PC-3 (cell line): Measurements from ENCODE around the gene CCDC141. TPM values are rescaled to one million over a fixed set of nuclear protein-coding genes. Genes with fewer than 3 reads are reported as not detected.

Experiments used
- ATAC-seq: fragments of 200-7000 bp; cut with Tn5 transposase; 2 replicates; pipeline ENCODE4 v1.9.1; 2020; ENCODE audit warnings: mild to moderate bottlenecking, moderate library complexity
- BruUV-seq: library from RNA; stranded (reverse); fragments of 400-500 nt; replicated peaks from 2 replicates; lab custom pipeline; 2021; lab: Mats Ljungman, UMichigan
- CTCF ChIA-PET: fragments of 300-600 bp; sonication (Branson Sonifier 250); formaldehyde crosslinking; loops from one replicate; lab custom pipeline; 2022; ENCODE audit warnings: antibody characterized with exemption; lab: Charles Lee
- POLR2A ChIA-PET: fragments of 300-600 bp; sonication (Branson Sonifier 250); formaldehyde crosslinking; loops from one replicate; lab custom pipeline; 2022; ENCODE audit warnings: antibody characterized with exemption; ENCODE audit not compliant: unreplicated experiment; lab: Charles Lee
- DNase-seq: peaks from one replicate; pipeline ENCODE4 v3.0.0-alpha.2; 2015
- H2AFZ ChIP-seq: fragments of 300-600 bp; sonication (generic); 2 replicates; pipeline ENCODE4 v1.6.0; 2016; ENCODE audit warnings: antibody characterized with exemption, low read length
- H3F3A ChIP-seq: fragments of 300-600 bp; sonication (generic); one replicate; pipeline ENCODE4 v1.6.0; 2017; ENCODE audit warnings: antibody characterized with exemption, low read length, control low read depth, mild to moderate bottlenecking; ENCODE audit not compliant: unreplicated experiment
- H3K27ac ChIP-seq: fragments of 300-600 bp; sonication (generic); 2 replicates; pipeline ENCODE4 v1.5.1; 2016; ENCODE audit warnings: mild to moderate bottlenecking, low read length
- H3K27me3 ChIP-seq: fragments of 300-600 bp; sonication (generic); 2 replicates; pipeline ENCODE4 v1.6.1; 2016; ENCODE audit warnings: low read length, mixed read lengths
- H3K36me3 ChIP-seq: fragments of 300-600 bp; sonication (generic); 2 replicates; pipeline ENCODE4 v1.6.1; 2016; ENCODE audit warnings: low read depth, mixed run types, low read length, mixed read lengths
- H3K4me1 ChIP-seq: fragments of 300-600 bp; sonication (generic); 2 replicates; pipeline ENCODE4 v1.5.1; 2016; ENCODE audit warnings: low read length; ENCODE audit not compliant: insufficient read depth
- H3K4me2 ChIP-seq: fragments of 300-600 bp; sonication (generic); 2 replicates; pipeline ENCODE4 v1.6.0; 2016; ENCODE audit warnings: low read length
- H3K4me3 ChIP-seq: fragments of 300-600 bp; sonication (generic); 2 replicates; pipeline ENCODE4 v1.5.1; 2016; ENCODE audit warnings: mild to moderate bottlenecking, low read length, mixed read lengths
- H3K79me2 ChIP-seq: fragments of 300-600 bp; sonication (generic); 2 replicates; pipeline ENCODE4 v1.6.1; 2017; ENCODE audit warnings: low read length, mixed read lengths
- H3K9ac ChIP-seq: fragments of 300-600 bp; sonication (generic); 2 replicates; pipeline ENCODE4 v1.6.0; 2016; ENCODE audit warnings: mild to moderate bottlenecking, low read length
- H3K9me2 ChIP-seq: fragments of 300-600 bp; sonication (generic); replicated peaks from 2 replicates; pipeline ENCODE4 v1.6.1; 2016; ENCODE audit warnings: mixed run types, low read length, mixed read lengths
- H3K9me3 ChIP-seq: fragments of 300-600 bp; sonication (generic); 2 replicates; pipeline ENCODE4 v1.6.1; 2016; ENCODE audit warnings: low read length, mixed read lengths
- H4K20me1 ChIP-seq: fragments of 300-600 bp; sonication (generic); 2 replicates; pipeline ENCODE4 v1.6.1; 2016; ENCODE audit warnings: low read length, mixed read lengths
- CTCF ChIP-seq: fragments of 300-600 bp; sonication (generic); conservative IDR thresholded peaks from 2 replicates; pipeline ENCODE4 v1.5.1; 2017; ENCODE audit warnings: antibody characterized with exemption, low read depth, mild to moderate bottlenecking, low read length
- EZH2 ChIP-seq: fragments of 300-600 bp; sonication (generic); IDR thresholded peaks from one replicate; pipeline ENCODE4 v1.6.1; 2017; ENCODE audit warnings: antibody characterized with exemption, mild to moderate bottlenecking, low read length; ENCODE audit not compliant: unreplicated experiment
- EZH2phosphoT487 ChIP-seq: fragments of 300-600 bp; sonication (generic); IDR thresholded peaks from 2 replicates; pipeline ENCODE4 v1.6.1; 2018; ENCODE audit warnings: mild to moderate bottlenecking, antibody characterized with exemption, low read length, borderline replicate concordance
- intact Hi-C: fragments of 100-400 bp; cut with micrococcal nuclease; formaldehyde crosslinking; loops from 2 replicates; pipeline ENCODE4 v1.9.0; 2023
- total RNA-seq: library from RNA; depleted of rRNA; stranded (reverse); fragments of >200 nt; gene quantifications from 2 replicates; pipeline ENCODE4 v1.2.3, GENCODE V29; 2014

Gene CCDC141
- total RNA-seq, 1 experiment from 2014 or later, result 1.1 TPM

- Histone ChIP-seq H3K9me2 (no peaks in the 10 kb centered on the region), H3K79me2 (no peaks in the 10 kb centered on the region), H4K20me1 (no peaks in the 10 kb centered on the region), H3K9me3 (no peaks in the 10 kb centered on the region), H3K36me3 (no peaks in the 10 kb centered on the region), H3K4me2 (no peak overlapping the region), H2AFZ (no peak overlapping the region), H3K27me3 (no peaks in the 10 kb centered on the region), H3K4me1 (peaks cover 7% of the 10 kb centered on the region), H3K4me3 (no peak overlapping the region), H3K9ac (no peak overlapping the region), H3F3A (no peaks in the 10 kb centered on the region), H3K27ac (no peak overlapping the region)
- TF ChIP-seq CTCF, result no peak
- no peak for TF ChIP-seq EZH2
- TF ChIP-seq EZH2phosphoT487, result no peak
- ChIA-PET POLR2A (no interaction called here), CTCF (no interaction called here)
- peak; percentile 17 for DNase-seq
- intact Hi-C loops, result no loop called here
- BruUV-seq, result no TSS peak
- no peak for ATAC-seq
These were observed 204.1 kb downstream of the CCDC141 start for GRCh38 chr2:178845566-178846457.

- H3K9me2 ChIP-seq, result no peaks in the 10 kb centered on the region
- BruUV-seq, result no TSS peak
- no peaks in the 10 kb centered on the region for H3K36me3 ChIP-seq
- no peak overlapping the region for H2AFZ ChIP-seq
- H3K9me3 ChIP-seq, result no peaks in the 10 kb centered on the region
- ATAC-seq, result no peak
- H3K79me2 ChIP-seq, result no peaks in the 10 kb centered on the region
- no peak for TF ChIP-seq EZH2
- no peaks in the 10 kb centered on the region for H3K27me3 ChIP-seq
- intact Hi-C loops, result no loop called here
- H3K4me3 ChIP-seq, result no peak overlapping the region
- no peak overlapping the region for H3K27ac ChIP-seq
- H3K4me1 ChIP-seq, result peaks cover 7% of the 10 kb centered on the region
- no peak overlapping the region for H3K9ac ChIP-seq
- CTCF ChIA-PET, result no interaction called here
- H3K4me2 ChIP-seq, result no peak overlapping the region
- POLR2A ChIA-PET, result no interaction called here
- no peak for DNase-seq
- H3F3A ChIP-seq, result no peaks in the 10 kb centered on the region
- no peaks in the 10 kb centered on the region for H4K20me1 ChIP-seq
These were observed 205.2 kb downstream of the CCDC141 start for GRCh38 chr2:178844701-178845100.

- POLR2A ChIA-PET, result no interaction called here
- TF ChIP-seq EZH2phosphoT487 (no peak), EZH2 (no peak), CTCF (no peak)
These were observed 205.7 kb downstream of the CCDC141 start for GRCh38 chr2:178844269-178844668.

More at GRCh38 chr2:178844269-178844668, 205.7 kb downstream of the CCDC141 start:
- no peak for ATAC-seq
- Histone ChIP-seq H3K9me3 (no peaks in the 10 kb centered on the region), H3K36me3 (no peaks in the 10 kb centered on the region), H2AFZ (no peak overlapping the region), H3K79me2 (no peaks in the 10 kb centered on the region), H3K27me3 (no peaks in the 10 kb centered on the region), H3K4me2 (no peak overlapping the region), H3F3A (no peaks in the 10 kb centered on the region), H3K9ac (no peak overlapping the region), H3K4me1 (peaks cover 7% of the 10 kb centered on the region), H3K9me2 (no peaks in the 10 kb centered on the region), H4K20me1 (no peaks in the 10 kb centered on the region), H3K4me3 (no peak overlapping the region), H3K27ac (no peak overlapping the region)
- CTCF ChIA-PET, result no interaction called here
- DNase-seq, result no peak
- intact Hi-C loops, result no loop called here
- no TSS peak for BruUV-seq
